ENCODE data around the gene PERM1. TPM values are rescaled to one million over a fixed set of nuclear protein-coding genes. Genes with fewer than 3 reads are reported as not detected.
A peak's percentile ranks its signal among the peaks of the same experiment; 100 is the strongest.

The PERM1 gene
- total RNA-seq, 2 donors from 2014 or later, result not detected

DNA sequence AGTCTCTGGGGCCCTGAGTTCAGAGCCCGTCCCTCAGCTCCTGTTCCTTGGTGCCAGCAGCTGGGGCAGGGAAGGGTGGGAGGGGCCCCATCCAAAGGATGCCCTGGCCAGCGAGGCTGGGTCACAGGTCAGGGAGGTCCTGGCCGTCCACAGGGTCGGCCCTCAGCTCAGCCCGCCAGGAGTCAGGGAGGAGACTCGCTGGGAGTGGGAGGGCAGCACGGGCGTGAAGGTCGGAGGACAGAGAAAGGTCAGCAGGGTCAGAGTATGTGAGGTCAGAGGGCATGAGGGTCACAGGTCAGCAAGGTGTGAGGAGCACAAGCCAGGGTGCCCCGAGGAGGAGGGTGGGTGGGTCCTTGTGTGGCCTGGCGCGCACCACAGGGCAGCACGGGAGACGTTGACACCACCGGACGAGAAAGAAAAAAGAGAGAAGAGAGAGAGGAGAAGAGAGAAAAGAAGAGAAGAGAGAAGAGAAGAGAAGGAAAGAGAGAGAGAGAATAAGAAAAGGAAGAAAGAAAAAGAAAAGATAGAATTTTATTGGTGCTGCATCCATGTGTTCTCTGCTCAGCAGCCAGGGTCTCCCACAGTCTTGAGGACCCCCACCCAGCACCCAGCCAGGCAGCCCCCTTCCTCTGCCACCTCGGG lies 7.1 kb downstream of the PERM1 start:
- ATAC-seq (no peak), DNase-seq (no peak)
- no peak overlapping the region for H3K27ac Mint-ChIP-seq
- H3K9me3 ChIP-seq (ENCODE audit: control insufficient read depth, low read length, poor library complexity, severe bottlenecking), result no peaks in the 10 kb centered on the region
- peaks cover 9% of the 10 kb centered on the region for H3K4me1 Mint-ChIP-seq
- no peaks in the 10 kb centered on the region for H3K36me3 Mint-ChIP-seq (ENCODE audit: low read depth)
- peaks cover 5% of the 10 kb centered on the region for H3K27me3 Mint-ChIP-seq
- H3K4me3 Mint-ChIP-seq, result no peak overlapping the region

DNA sequence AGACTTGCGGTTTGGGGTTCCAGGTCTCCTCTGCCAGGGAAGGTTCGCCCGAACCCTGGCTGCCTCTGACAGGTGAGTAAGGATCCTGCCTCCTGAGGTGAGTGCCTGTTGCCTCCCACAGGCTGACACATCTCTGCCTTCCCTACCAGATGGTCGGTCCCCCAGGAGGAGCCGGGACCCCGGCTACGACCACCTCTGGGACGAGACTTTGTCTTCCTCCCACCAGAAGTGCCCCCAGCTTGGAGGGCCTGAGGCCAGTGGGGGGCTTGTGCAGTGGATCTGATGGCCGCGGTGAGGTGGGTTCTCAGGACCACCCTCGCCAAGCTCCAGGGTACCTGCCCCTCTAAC lies 7.6 kb downstream of the PERM1 start:
- H3K27me3 Mint-ChIP-seq, result peaks cover 5% of the 10 kb centered on the region
- no peak for DNase-seq
- no peak overlapping the region for H3K27ac Mint-ChIP-seq
- ATAC-seq, result no peak
- H3K36me3 Mint-ChIP-seq (ENCODE audit: low read depth), result no peaks in the 10 kb centered on the region
- no peaks in the 10 kb centered on the region for H3K9me3 ChIP-seq (ENCODE audit: control insufficient read depth, low read length, poor library complexity, severe bottlenecking)
- peaks cover 10% of the 10 kb centered on the region for H3K4me1 Mint-ChIP-seq
- H3K4me3 Mint-ChIP-seq, result no peak overlapping the region

DNA sequence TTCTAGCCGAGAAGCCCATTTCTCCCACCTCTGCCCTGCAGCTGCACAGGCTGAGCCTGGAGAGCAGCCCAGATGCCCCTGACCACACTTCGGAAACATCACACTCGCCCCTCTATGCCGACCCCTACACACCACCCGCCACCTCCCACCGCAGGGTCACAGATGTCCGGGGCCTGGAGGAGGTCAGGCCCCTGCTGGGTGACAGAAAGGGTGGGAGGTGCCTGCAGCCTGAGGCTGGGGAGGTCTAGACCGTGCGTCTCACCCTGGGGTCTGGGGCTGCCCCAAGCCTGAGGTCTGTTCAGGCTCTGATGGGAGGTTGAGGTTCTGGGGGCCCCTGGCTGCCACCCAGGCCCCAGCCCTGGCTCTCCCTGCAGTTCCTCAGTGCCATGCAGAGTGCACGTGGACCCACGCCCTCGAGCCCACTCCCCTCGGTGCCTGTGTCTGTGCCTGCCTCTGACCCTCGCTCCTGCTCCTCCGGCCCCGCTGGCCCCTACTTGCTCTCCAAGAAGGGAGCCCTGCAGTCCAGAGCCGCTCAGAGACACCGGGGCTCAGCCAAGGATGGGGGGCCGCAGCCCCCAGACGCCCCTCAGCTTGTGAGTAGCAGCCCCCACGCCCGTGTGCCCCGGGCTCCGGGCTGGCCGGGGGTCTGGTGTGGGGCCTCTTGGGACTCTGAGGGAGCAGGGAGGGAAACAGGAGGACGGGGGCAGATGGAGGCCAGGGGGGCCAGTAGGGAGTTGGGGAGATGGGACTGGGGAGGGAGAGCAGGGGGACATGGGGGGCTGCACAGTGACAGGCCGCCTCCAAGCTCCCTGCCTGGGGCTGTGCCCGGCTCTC lies 8.2 kb downstream of the PERM1 start:
- no peaks in the 10 kb centered on the region for H3K9me3 ChIP-seq (ENCODE audit: control insufficient read depth, low read length, poor library complexity, severe bottlenecking)
- Mint-ChIP-seq H3K4me3 (no peak overlapping the region), H3K36me3 (ENCODE audit: low read depth) (no peaks in the 10 kb centered on the region), H3K4me1 (peaks cover 12% of the 10 kb centered on the region), H3K27me3 (peaks cover 5% of the 10 kb centered on the region), H3K27ac (no peak overlapping the region)
- DNase-seq (no peak), ATAC-seq (no peak)

DNA sequence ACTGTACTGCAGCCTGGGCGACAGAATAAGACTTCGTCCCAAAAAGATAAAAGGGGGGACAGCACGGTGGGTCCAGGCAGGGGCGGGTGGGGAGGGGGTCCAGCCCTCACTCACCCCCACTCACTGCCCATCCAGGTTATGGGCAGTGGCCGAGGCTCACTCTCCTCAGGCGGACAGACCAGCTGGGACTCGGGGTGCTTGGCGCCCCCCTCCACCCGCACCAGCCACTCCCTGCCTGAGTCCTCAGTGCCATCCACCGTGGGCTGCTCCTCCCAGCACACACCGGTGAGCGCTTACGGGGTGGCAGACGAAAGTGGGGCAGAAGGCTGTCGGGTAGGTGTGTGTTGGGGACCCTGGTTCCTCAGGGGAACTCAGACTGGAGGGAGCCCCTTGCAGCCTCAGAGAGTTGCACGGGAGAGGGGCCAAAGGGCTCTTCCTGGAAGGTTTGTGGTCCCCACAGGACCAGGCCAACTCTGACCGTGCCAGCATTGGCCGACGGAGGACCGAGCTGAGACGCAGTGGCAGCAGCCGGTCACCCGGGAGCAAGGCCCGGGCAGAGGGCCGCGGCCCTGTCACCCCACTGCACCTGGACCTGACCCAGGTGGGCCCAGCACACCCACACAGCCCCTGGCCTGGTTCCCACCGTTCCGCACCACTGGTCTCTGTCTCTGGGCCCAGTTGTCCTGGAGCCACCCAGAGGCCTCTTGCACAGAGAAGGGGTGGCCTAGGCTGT lies 9.0 kb downstream of the PERM1 start:
- Mint-ChIP-seq H3K36me3 (ENCODE audit: low read depth) (no peaks in the 10 kb centered on the region), H3K27me3 (peaks cover 5% of the 10 kb centered on the region), H3K4me1 (peaks cover 11% of the 10 kb centered on the region), H3K27ac (no peak overlapping the region), H3K4me3 (no peak overlapping the region)
- DNase-seq (no peak), ATAC-seq (no peak)
- no peaks in the 10 kb centered on the region for H3K9me3 ChIP-seq (ENCODE audit: control insufficient read depth, low read length, poor library complexity, severe bottlenecking)

DNA sequence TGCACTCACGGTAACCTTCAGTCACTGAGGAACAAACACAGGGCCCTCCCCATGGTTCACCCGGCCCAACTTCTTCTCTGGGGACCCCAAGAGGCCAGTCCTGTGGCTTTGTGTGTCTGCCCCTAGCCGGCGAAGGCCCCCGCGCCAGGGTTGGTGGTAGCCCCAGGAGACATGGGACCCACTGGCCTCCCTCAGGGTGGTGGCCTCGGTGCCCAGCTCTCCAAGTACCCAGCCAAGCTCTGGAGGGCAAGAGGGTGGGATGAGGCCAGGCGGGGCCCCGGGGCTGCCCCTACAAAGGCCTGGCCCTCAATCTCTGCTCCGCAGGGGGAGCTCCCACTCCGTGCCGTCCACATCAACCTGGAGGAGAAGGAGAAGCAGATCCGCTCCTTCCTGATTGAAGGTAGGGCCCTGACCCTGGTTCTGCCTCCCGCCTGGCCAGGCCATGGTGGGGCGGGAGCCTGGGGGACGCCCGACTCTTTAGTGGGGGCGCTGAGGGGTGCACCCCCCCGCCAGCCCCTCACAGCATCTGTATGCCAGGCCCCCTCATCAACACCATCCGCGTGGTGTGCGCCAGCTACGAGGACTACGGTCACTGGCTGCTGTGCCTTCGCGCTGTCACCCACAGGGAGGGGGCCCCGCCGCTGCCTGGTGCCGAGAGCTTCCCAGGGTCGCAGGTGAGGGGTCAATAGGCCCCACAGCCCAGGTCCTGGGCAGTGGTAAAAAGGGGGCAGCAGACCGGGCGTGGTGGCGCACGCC lies 10.0 kb downstream of the PERM1 start:
- no peak for ATAC-seq

DNA sequence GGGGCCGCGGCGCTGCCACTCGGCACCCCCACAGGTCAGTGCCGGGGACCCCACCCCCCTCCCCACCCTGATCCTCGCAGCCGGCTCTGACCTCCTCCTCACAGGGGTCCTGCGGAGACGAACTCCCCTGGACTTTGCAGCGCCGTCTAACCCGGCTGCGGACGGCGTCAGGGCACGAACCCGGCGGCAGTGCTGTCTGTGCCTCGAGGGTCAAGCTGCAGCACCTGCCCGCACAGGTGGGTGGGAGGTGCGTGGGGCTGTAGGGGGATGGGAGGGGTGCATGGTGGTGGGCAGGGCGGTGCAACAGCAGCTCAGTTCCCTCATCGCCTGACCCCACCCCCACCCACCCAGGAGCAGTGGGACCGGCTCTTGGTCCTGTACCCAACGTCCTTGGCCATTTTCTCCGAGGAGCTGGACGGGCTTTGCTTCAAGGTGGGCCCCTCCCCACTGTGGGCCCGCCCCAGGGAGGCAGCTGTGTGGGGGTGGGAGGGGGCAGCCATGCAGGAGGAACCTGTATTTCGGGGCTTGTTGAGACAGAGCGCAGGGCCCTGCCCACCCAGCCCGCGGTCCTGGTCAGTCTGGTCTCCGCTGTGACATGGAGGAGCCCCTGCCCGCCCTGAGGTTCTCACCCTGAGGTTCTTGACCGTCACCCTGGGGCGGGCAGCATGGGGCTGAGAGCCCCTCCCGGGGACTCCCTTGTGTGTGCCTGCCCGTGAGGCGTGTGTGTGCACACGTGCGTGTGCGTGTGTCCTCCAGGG lies 10.7 kb downstream of the PERM1 start:
- no peaks in the 10 kb centered on the region for H3K9me3 ChIP-seq (ENCODE audit: control insufficient read depth, low read length, poor library complexity, severe bottlenecking)
- peaks cover 5% of the 10 kb centered on the region for H3K27me3 Mint-ChIP-seq
- no peaks in the 10 kb centered on the region for H3K36me3 Mint-ChIP-seq (ENCODE audit: low read depth)
- no peak overlapping the region for H3K27ac Mint-ChIP-seq
- DNase-seq (no peak), ATAC-seq (no peak)
- peaks cover 11% of the 10 kb centered on the region for H3K4me1 Mint-ChIP-seq
- H3K4me3 Mint-ChIP-seq, result no peak overlapping the region

More for the DNA sequence above, 10.0 kb downstream of the PERM1 start:
- Mint-ChIP-seq H3K27ac (no peak overlapping the region), H3K36me3 (ENCODE audit: low read depth) (no peaks in the 10 kb centered on the region), H3K27me3 (peaks cover 5% of the 10 kb centered on the region), H3K4me1 (peaks cover 11% of the 10 kb centered on the region), H3K4me3 (no peak overlapping the region)
- DNase-seq, result no peak
- no peaks in the 10 kb centered on the region for H3K9me3 ChIP-seq (ENCODE audit: control insufficient read depth, low read length, poor library complexity, severe bottlenecking)

DNA sequence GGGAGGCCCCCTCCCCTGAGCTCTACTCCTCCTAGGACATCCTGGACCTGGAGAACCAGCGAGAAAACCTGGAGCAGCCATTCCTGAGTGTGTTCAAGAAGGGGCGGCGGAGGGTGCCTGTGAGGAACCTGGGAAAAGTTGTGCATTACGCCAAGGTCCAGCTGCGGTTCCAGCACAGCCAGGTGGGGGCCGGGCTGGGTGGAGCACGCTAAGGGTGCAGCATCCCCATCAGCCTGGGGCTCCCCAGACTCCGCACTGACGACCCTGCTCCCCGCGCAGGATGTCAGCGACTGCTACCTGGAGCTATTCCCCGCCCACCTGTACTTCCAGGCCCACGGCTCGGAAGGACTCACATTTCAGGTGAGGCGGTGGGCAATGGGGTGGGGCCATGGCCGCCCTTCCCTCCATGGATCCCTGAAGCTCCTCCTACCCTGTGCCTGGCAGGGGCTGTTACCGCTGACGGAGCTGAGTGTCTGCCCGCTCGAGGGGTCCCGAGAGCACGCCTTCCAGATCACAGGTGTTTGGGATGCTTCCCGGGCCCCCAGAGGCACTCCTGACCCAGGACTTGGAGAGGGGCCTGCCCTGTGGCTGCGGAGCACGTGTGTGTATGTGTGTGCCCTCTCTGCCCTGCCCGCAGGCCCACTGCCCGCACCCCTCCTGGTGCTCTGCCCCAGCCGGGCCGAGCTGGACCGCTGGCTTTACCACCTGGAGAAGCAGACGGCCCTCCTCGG lies 11.5 kb downstream of the PERM1 start:
- no peaks in the 10 kb centered on the region for H3K9me3 ChIP-seq (ENCODE audit: control insufficient read depth, low read length, poor library complexity, severe bottlenecking)
- H3K27me3 Mint-ChIP-seq, result no peaks in the 10 kb centered on the region
- ATAC-seq (no peak), DNase-seq (no peak)
- no peak overlapping the region for H3K27ac Mint-ChIP-seq
- H3K36me3 Mint-ChIP-seq (ENCODE audit: low read depth), result no peaks in the 10 kb centered on the region
- H3K4me3 Mint-ChIP-seq, result no peak overlapping the region
- H3K4me1 Mint-ChIP-seq, result peaks cover 6% of the 10 kb centered on the region

DNA sequence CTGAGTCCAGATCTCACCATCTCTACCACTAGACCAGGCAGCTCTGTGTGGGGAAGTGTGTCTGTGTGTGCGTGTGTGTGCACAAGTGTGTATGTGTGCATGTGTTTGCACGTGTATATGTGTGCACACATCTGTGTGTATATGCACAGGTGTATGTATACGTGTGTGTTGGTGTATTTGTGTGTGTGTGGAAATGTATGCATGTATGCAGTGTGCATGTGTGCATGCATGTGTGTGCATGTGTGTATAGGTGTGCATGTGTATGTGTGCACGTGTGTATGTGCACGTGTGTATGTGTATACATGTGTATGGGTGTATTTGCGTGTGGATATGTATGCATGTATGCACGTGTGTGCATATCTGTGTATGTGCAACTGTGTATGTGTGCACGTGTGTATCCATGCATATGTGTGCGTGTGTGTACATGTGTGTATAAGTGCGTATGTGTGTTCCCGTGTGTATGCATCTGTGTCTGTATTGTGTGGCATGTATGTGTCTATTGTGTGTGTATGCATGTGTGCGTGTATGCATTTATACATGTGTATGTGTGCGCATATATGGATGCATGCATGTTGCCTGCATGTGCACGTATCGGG lies 12.5 kb downstream of the PERM1 start:
- H3K9me3 ChIP-seq (ENCODE audit: control insufficient read depth, low read length, poor library complexity, severe bottlenecking), result no peaks in the 10 kb centered on the region
- H3K27ac Mint-ChIP-seq, result no peak overlapping the region
- H3K27me3 Mint-ChIP-seq, result no peaks in the 10 kb centered on the region
- H3K4me1 Mint-ChIP-seq, result peaks cover 6% of the 10 kb centered on the region
- no peaks in the 10 kb centered on the region for H3K36me3 Mint-ChIP-seq (ENCODE audit: low read depth)
- no peak for DNase-seq
- H3K4me3 Mint-ChIP-seq, result no peak overlapping the region
- no peak for ATAC-seq

DNA sequence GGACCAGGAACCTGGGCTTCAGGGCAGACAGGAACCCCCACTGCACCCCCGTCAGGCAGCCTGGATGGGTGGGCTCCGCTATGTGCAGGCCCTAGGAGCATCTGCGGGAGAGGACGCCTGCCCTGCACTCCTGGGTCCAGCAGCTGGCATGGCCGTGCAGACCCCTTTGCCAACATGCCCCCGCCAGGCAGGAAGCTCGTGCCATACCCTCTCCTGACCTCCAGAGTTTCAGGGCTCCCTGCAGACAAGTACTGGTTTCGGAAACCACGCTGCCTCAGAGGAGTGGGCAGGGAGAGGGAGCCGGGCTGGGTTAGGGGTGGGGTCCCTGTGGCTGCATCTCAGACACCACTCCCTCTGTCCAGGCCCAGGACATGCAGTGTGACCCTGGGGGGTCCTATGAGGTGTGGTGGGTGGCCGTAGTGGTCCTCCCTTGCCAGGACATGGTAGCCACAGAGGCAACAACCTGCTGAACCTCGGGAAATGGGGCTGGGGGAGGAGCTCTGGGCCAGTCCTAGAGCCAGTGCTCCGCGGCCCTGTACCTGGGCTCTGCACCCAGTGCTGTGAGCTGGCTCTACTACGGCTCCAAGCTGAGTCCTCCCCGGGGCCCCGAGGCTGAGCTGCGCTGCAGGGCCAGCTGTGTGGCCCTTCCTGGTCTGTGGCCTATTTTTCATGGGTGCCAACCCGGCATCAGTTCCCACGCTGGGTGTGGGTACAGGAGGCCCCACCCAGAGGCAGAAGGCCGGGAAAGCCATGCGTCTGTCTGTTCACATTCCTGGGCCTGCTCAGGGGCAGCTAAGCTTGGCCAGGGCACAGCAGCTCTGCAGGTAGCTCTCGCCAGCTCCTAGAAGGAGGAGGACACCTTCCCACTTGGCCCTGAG lies 14.2 kb downstream of the PERM1 start:
- no peaks in the 10 kb centered on the region for H3K36me3 Mint-ChIP-seq (ENCODE audit: low read depth)
- peak overlapping the region; percentile 61 for H3K4me3 Mint-ChIP-seq
- no peaks in the 10 kb centered on the region for H3K9me3 ChIP-seq (ENCODE audit: control insufficient read depth, low read length, poor library complexity, severe bottlenecking)
- H3K4me1 Mint-ChIP-seq, result peaks cover 8% of the 10 kb centered on the region
- H3K27me3 Mint-ChIP-seq, result no peaks in the 10 kb centered on the region
- H3K27ac Mint-ChIP-seq, result no peak overlapping the region
- ATAC-seq (no peak), DNase-seq (no peak)

DNA sequence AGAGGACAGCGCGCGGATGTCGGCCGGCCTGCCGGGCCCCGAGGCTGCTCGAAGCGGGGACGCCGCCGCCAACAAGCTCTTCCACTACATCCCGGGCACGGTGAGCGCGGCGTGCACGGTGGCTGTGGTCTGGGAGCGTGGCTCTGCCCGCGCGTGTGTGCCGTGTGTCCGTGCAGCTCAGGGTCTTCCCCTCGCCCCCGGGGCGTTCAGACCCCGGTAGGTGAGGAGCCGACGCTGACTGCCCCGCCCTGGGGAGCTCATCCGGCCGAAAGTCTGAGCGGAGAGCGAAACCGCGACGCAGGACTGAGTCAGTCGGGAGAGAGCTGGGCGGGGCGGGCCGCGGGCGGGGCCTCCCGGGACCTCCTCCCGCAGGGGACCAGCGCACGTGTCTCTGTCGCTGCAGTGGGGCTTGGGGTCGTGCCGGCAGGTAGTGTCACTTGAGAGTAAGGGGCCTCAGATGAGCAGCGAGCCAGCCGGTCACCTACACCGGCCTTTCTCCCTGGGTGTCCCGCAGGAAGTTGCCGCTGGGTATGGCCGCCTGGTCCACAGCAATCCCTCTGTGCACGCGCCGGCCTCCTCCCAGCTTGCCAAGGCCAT lies 15.1 kb downstream of the PERM1 start:
- ATAC-seq (peak; percentile 88), DNase-seq (peak; percentile 49 to 65 (median 64))
- Mint-ChIP-seq H3K27ac (no peak overlapping the region), H3K36me3 (ENCODE audit: low read depth) (no peaks in the 10 kb centered on the region), H3K4me1 (peaks cover 8% of the 10 kb centered on the region), H3K4me3 (peak overlapping the region; percentile 84), H3K27me3 (no peaks in the 10 kb centered on the region)
- no peaks in the 10 kb centered on the region for H3K9me3 ChIP-seq (ENCODE audit: control insufficient read depth, low read length, poor library complexity, severe bottlenecking)
